SK-N-SH (cell line): ENCODE measurements around the gene ENTPD2.

Experiments
- EZH2phosphoT487 ChIP-seq: fragments of 200-600 bp; sonication (generic); IDR thresholded peaks from 2 replicates; pipeline ENCODE4 v1.6.1; 2017; ENCODE audit warnings: low read depth, mixed run types, mild to moderate bottlenecking, antibody characterized with exemption, moderate library complexity, borderline replicate concordance
- FOXJ3 ChIP-seq: sonication (generic); formaldehyde crosslinking; IDR thresholded peaks from 2 replicates; pipeline ENCODE4 v1.5.1; 2020; ENCODE audit warnings: mild to moderate bottlenecking, missing genetic modification reagents
- MEF2A ChIP-seq: IDR thresholded peaks from 2 replicates; pipeline ENCODE4 v1.4.0; 2012; ENCODE audit warnings: low read depth, borderline replicate concordance
- NFIC ChIP-seq: IDR thresholded peaks from 2 replicates; pipeline ENCODE4 v1.4.0; 2012; ENCODE audit warnings: borderline replicate concordance
- POLR2AphosphoS5 ChIP-seq: IDR thresholded peaks from 2 replicates; pipeline ENCODE4 v1.6.1; 2012; ENCODE audit warnings: low read depth, low read length
- RAD21 ChIP-seq: IDR thresholded peaks from 2 replicates; pipeline ENCODE4 v1.6.1; 2012; ENCODE audit warnings: mild to moderate bottlenecking, low read length
- YY1 ChIP-seq: IDR thresholded peaks from 2 replicates; pipeline ENCODE4 v1.4.0; 2012; ENCODE audit warnings: low read depth, mild to moderate bottlenecking
- TF ChIP-seq, protein P1 (sequence below): fragments of 200-600 bp; sonication (generic); IDR thresholded peaks from 2 replicates; pipeline ENCODE4 v1.6.1; 2017; ENCODE audit warnings: antibody characterized with exemption, mild to moderate bottlenecking, moderate library complexity
- TF ChIP-seq, protein P2 (sequence below): IDR thresholded peaks from 2 replicates; pipeline ENCODE4 v1.6.1; 2012; ENCODE audit warnings: mild to moderate bottlenecking, low read depth, low read length, moderate library complexity

DNA sequence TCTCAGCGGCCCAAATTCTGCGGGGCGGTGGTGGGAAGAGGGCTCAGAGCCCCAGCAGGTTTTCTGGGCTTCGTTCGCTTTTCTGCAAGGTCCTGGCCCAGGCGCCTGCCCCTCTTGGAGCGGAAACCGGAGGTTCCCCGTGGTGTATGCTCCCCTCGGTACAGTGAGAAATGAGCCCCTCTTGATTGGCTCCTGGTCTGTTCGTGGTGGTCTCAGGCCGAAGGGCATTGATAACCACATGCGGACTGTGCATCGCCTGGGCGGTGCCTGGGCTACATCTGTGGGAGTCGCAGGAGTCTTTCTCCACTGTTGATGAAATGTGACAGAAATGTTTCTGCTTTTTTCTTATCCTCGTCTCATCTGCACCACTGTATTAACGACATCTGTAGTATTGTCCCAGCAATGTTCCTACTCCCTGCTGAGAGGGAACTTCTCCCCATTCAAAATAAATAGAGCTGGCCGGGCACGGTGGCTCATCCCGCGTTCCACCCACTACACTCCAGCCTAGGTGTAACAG is 33.6 kb upstream of the ENTPD2 start:
- TF ChIP-seq MEF2A (no peak), FOXJ3 (CRISPR knock-in tag) (no peak), RAD21 (no peak), YY1 (no peak), EZH2phosphoT487 (no peak), POLR2AphosphoS5 (no peak), NFIC (no peak)
- TF ChIP-seq, protein P1, sequence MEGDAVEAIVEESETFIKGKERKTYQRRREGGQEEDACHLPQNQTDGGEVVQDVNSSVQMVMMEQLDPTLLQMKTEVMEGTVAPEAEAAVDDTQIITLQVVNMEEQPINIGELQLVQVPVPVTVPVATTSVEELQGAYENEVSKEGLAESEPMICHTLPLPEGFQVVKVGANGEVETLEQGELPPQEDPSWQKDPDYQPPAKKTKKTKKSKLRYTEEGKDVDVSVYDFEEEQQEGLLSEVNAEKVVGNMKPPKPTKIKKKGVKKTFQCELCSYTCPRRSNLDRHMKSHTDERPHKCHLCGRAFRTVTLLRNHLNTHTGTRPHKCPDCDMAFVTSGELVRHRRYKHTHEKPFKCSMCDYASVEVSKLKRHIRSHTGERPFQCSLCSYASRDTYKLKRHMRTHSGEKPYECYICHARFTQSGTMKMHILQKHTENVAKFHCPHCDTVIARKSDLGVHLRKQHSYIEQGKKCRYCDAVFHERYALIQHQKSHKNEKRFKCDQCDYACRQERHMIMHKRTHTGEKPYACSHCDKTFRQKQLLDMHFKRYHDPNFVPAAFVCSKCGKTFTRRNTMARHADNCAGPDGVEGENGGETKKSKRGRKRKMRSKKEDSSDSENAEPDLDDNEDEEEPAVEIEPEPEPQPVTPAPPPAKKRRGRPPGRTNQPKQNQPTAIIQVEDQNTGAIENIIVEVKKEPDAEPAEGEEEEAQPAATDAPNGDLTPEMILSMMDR = no peak
- TF ChIP-seq, protein P2, sequence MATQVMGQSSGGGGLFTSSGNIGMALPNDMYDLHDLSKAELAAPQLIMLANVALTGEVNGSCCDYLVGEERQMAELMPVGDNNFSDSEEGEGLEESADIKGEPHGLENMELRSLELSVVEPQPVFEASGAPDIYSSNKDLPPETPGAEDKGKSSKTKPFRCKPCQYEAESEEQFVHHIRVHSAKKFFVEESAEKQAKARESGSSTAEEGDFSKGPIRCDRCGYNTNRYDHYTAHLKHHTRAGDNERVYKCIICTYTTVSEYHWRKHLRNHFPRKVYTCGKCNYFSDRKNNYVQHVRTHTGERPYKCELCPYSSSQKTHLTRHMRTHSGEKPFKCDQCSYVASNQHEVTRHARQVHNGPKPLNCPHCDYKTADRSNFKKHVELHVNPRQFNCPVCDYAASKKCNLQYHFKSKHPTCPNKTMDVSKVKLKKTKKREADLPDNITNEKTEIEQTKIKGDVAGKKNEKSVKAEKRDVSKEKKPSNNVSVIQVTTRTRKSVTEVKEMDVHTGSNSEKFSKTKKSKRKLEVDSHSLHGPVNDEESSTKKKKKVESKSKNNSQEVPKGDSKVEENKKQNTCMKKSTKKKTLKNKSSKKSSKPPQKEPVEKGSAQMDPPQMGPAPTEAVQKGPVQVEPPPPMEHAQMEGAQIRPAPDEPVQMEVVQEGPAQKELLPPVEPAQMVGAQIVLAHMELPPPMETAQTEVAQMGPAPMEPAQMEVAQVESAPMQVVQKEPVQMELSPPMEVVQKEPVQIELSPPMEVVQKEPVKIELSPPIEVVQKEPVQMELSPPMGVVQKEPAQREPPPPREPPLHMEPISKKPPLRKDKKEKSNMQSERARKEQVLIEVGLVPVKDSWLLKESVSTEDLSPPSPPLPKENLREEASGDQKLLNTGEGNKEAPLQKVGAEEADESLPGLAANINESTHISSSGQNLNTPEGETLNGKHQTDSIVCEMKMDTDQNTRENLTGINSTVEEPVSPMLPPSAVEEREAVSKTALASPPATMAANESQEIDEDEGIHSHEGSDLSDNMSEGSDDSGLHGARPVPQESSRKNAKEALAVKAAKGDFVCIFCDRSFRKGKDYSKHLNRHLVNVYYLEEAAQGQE = no peak
